HG03196 (cell line): Measurements from ENCODE around the gene RIPK3.

Experiments
- ATAC-seq: cut with Tn5 transposase; IDR thresholded peaks from one replicate; pipeline ENCODE4 v1.9.1; 2021; ENCODE audit not compliant: unreplicated experiment

RIPK3 gene

GRCh38 chr14:24307575-24308341, 32.0 kb downstream of the RIPK3 start, which contains the start of gene CIDEB:
Gene CIDEB (minus strand): TSS chr14:24307977. CDS start chr14:24307858, 119 bp downstream.
- ATAC-seq, result no peak

GRCh38 chr14:24307156-24307574, 32.6 kb downstream of the RIPK3 start:
- ATAC-seq, result no peak

GRCh38 chr14:24304019-24304387, 35.8 kb downstream of the RIPK3 start:
- ATAC-seq, result no peak

GRCh38 chr14:24300326-24300980, 39.3 kb downstream of the RIPK3 start:
- no peak for ATAC-seq

GRCh38 chr14:24299255-24300191, 40.3 kb downstream of the RIPK3 start, which contains the start of the genes DHRS1 and NOP9:
Gene DHRS1 (minus strand): TSS chr14:24299780. CDS start chr14:24299106, 674 bp downstream.
Gene NOP9 (plus strand): TSS chr14:24299850. CDS start chr14:24299955, 105 bp downstream.
- ATAC-seq, result peak; percentile 60

GRCh38 chr14:24298892-24299254, 40.9 kb downstream of the RIPK3 start:
- ATAC-seq, result no peak

- ATAC-seq, result peak; percentile 11
Measured at GRCh38 chr14:24297190-24297964, 42.4 kb downstream of the RIPK3 start.

- peak; percentile 43 for ATAC-seq
Measured at GRCh38 chr14:24296341-24297157, 43.2 kb downstream of the RIPK3 start.

GRCh38 chr14:24293525-24293924, 46.3 kb downstream of the RIPK3 start:
- no peak for ATAC-seq

GRCh38 chr14:24292118-24292807, 47.5 kb downstream of the RIPK3 start:
- no peak for ATAC-seq

GRCh38 chr14:24291446-24292117, 48.2 kb downstream of the RIPK3 start:
- ATAC-seq, result no peak

GRCh38 chr14:24290746-24291145, 49.0 kb downstream of the RIPK3 start:
- no peak for ATAC-seq

GRCh38 chr14:24289649-24290280, 50.0 kb downstream of the RIPK3 start:
- peak; percentile 87 for ATAC-seq

- no peak for ATAC-seq
Measured at GRCh38 chr14:24286996-24287395, 52.8 kb downstream of the RIPK3 start.
